ENCODE measurements around the gene FUT1.

- TF ChIP-seq CTCF (IDR thresholded peaks at IDR 0.05; ENCODE audit: extremely low read depth in 1 of 2, insufficient read depth in 1 of 2, low read depth in 1 of 2, low read length in 2 of 2) = no peak
- no peak for TF ChIP-seq EZH2 (IDR thresholded peaks at IDR 0.05; ENCODE audit: borderline replicate concordance, low read depth, low read length, severe bottlenecking)
- TF ChIP-seq POLR2A (IDR thresholded peaks at IDR 0.05; ENCODE audit: low read depth, low read length) = no peak
- no peak for TF ChIP-seq MYC (IDR thresholded peaks at IDR 0.05; ENCODE audit: low read depth, low read length)
- no peak for TF ChIP-seq POLR2AphosphoS5 (IDR thresholded peaks at IDR 0.05; ENCODE audit: insufficient read depth, low read depth, low read length)
- TF ChIP-seq GATA2 (IDR thresholded peaks at IDR 0.05; ENCODE audit: insufficient read depth, insufficient read length, low read depth, low read length) = no peak
- TF ChIP-seq, protein P1, sequence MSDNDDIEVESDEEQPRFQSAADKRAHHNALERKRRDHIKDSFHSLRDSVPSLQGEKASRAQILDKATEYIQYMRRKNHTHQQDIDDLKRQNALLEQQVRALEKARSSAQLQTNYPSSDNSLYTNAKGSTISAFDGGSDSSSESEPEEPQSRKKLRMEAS (IDR thresholded peaks at IDR 0.05; ENCODE audit: insufficient read depth, insufficient read length) = no peak
- TF ChIP-seq JUN (IDR thresholded peaks at IDR 0.05; ENCODE audit: borderline replicate concordance, insufficient read depth, insufficient read length, low read depth) = no peak
Measured at GRCh38 chr19:48794291-48794690, 41.9 kb upstream of the FUT1 start.
